Measurements from ENCODE around the gene CHMP4A. TPM values are rescaled to one million over a fixed set of nuclear protein-coding genes. Genes with fewer than 3 reads are reported as not detected.

Gene CHMP4A
- polyA plus RNA-seq (2012; ENCODE audit: insufficient read depth, insufficient read length, low read depth) = 34.2 TPM

GRCh38 chr14:24212924-24213865 is at the start of gene CHMP4A:
Gene CHMP4A (minus strand): TSS chr14:24213488. CDS start chr14:24213439, 49 bp downstream.
- Histone ChIP-seq H3K36me3 (peaks cover 7% of the 10 kb centered on the region; the same call in 1 of the 2 replicates), H3K9me3 (no peaks in the 10 kb centered on the region)

GRCh38 chr14:24261969-24262327 is 48.7 kb upstream of the CHMP4A start:
- no peak overlapping the region for H3K4me3 ChIP-seq (ENCODE audit: low read depth, low read length)
- H3K36me3 ChIP-seq = no peaks in the 10 kb centered on the region
- no peak for DNase-seq
- H3K4me1 ChIP-seq = no peaks in the 10 kb centered on the region
- H3K27me3 ChIP-seq = no peaks in the 10 kb centered on the region
- no peak for TF ChIP-seq CTCF (IDR thresholded peaks at IDR 0.05; ENCODE audit: low read depth, low read length)
- no peaks in the 10 kb centered on the region for H3K9me3 ChIP-seq

More at GRCh38 chr14:24212924-24213865, at the start of gene CHMP4A:
- Histone ChIP-seq H3K27me3 (no peaks in the 10 kb centered on the region), H3K4me1 (no peaks in the 10 kb centered on the region), H3K4me3 (ENCODE audit: low read depth, low read length) (peak within 1 kb of the TSS; percentile 83)
- peak; percentile 99 for DNase-seq
- peak; percentile 34 for TF ChIP-seq CTCF (IDR thresholded peaks at IDR 0.05; ENCODE audit: low read depth, low read length)

- no peaks in the 10 kb centered on the region for H3K4me1 ChIP-seq
- H3K36me3 ChIP-seq = no peaks in the 10 kb centered on the region
- no peaks in the 10 kb centered on the region for H3K27me3 ChIP-seq
Measured at GRCh38 chr14:24261256-24261968, 48.1 kb upstream of the CHMP4A start.

GRCh38 chr14:24260780-24261157 is 47.5 kb upstream of the CHMP4A start:
- no peaks in the 10 kb centered on the region for H3K4me1 ChIP-seq
- no peak for DNase-seq
- no peaks in the 10 kb centered on the region for H3K27me3 ChIP-seq
- H3K36me3 ChIP-seq = no peaks in the 10 kb centered on the region
- H3K9me3 ChIP-seq = no peaks in the 10 kb centered on the region
- no peak overlapping the region for H3K4me3 ChIP-seq (ENCODE audit: low read depth, low read length)
- no peak for TF ChIP-seq CTCF (IDR thresholded peaks at IDR 0.05; ENCODE audit: low read depth, low read length)

More at GRCh38 chr14:24261256-24261968, 48.1 kb upstream of the CHMP4A start:
- Histone ChIP-seq H3K9me3 (no peaks in the 10 kb centered on the region), H3K4me3 (ENCODE audit: low read depth, low read length) (no peak overlapping the region)
- TF ChIP-seq CTCF (IDR thresholded peaks at IDR 0.05; ENCODE audit: low read depth, low read length) = no peak
- no peak for DNase-seq

GRCh38 chr14:24260026-24260779 is 46.9 kb upstream of the CHMP4A start:
- Histone ChIP-seq H3K36me3 (no peaks in the 10 kb centered on the region), H3K27me3 (no peaks in the 10 kb centered on the region), H3K4me3 (ENCODE audit: low read depth, low read length) (no peak overlapping the region), H3K9me3 (no peaks in the 10 kb centered on the region), H3K4me1 (no peaks in the 10 kb centered on the region)
- no peak for TF ChIP-seq CTCF (IDR thresholded peaks at IDR 0.05; ENCODE audit: low read depth, low read length)
- DNase-seq = no peak

Measured in BE2C (cell line).